ENCODE measurements around the gene KLHL20. TPM values are rescaled to one million over a fixed set of nuclear protein-coding genes. Genes with fewer than 3 reads are reported as not detected.
"Not testable (repeated sequence)": the region's sequence is repeated elsewhere in the genome, so short reads cannot be mapped to it uniquely, and the experiment has no call there.

KLHL20 gene
- polyA plus RNA-seq, 1 donor from 2014 or later = 33.2 TPM

GRCh38 chr1:173733912-173734311 lies 19.1 kb downstream of the KLHL20 start:
- H3K9me2 ChIP-seq (ENCODE audit: insufficient read depth, low read length) = no peaks in the 10 kb centered on the region
- TF ChIP-seq SMC3 (conservative IDR thresholded peaks at IDR 0.05; ENCODE audit: poor library complexity) (no peak), CTCF (IDR thresholded peaks at IDR 0.05; ENCODE audit: poor library complexity, severe bottlenecking) (no peak), EP300 (conservative IDR thresholded peaks at IDR 0.05; ENCODE audit: poor library complexity, severe bottlenecking) (no peak), REST (IDR thresholded peaks at IDR 0.05; ENCODE audit: borderline replicate concordance) (no peak), RAD21 (conservative IDR thresholded peaks at IDR 0.05) (no peak), MXI1 (conservative IDR thresholded peaks at IDR 0.05; ENCODE audit: poor library complexity, severe bottlenecking) (no peak), POLR2AphosphoS5 (IDR thresholded peaks at IDR 0.05) (no peak), EZH2 (IDR thresholded peaks at IDR 0.05; ENCODE audit: borderline replicate concordance, insufficient read depth, low read length, poor library complexity, severe bottlenecking) (no peak), TAF1 (IDR thresholded peaks at IDR 0.05; ENCODE audit: low read depth) (no peak)
- H3K27me3 ChIP-seq (ENCODE audit: insufficient read depth, low read depth, low read length) = no peaks in the 10 kb centered on the region
- H3F3A ChIP-seq (ENCODE audit: insufficient read depth, low read length, poor library complexity, severe bottlenecking) = no peaks in the 10 kb centered on the region
- H3K9me3 ChIP-seq (ENCODE audit: low read length) = no peaks in the 10 kb centered on the region
- no peak overlapping the region for H3K4me3 ChIP-seq (ENCODE audit: low read length)
- H3K36me3 ChIP-seq (ENCODE audit: insufficient read depth, low read length) = peaks cover 7% of the 10 kb centered on the region
- no peaks in the 10 kb centered on the region for H4K20me1 ChIP-seq (ENCODE audit: insufficient read depth)
- no peak overlapping the region for H2AFZ ChIP-seq (ENCODE audit: low read depth, low read length)
- H3K27ac ChIP-seq (ENCODE audit: low read length) = no peak overlapping the region
- H3K9ac ChIP-seq (ENCODE audit: low read length) = no peak overlapping the region
- H3K4me2 ChIP-seq (ENCODE audit: low read length) = no peak overlapping the region
- H3K79me2 ChIP-seq (replicated peaks; ENCODE audit: insufficient read depth, low read length) = peaks cover 12% of the 10 kb centered on the region

GRCh38 chr1:173736104-173736503 lies 21.3 kb downstream of the KLHL20 start:
- H3K4me2 ChIP-seq (ENCODE audit: low read length); H3F3A ChIP-seq (ENCODE audit: insufficient read depth, low read length, poor library complexity, severe bottlenecking); H3K27ac ChIP-seq (ENCODE audit: low read length); H3K4me3 ChIP-seq (ENCODE audit: low read length); H3K9me3 ChIP-seq (ENCODE audit: low read length); H2AFZ ChIP-seq (ENCODE audit: low read depth, low read length); H3K9me2 ChIP-seq (ENCODE audit: insufficient read depth, low read length); H3K27me3 ChIP-seq (ENCODE audit: insufficient read depth, low read depth, low read length); H4K20me1 ChIP-seq (ENCODE audit: insufficient read depth); H3K36me3 ChIP-seq (ENCODE audit: insufficient read depth, low read length); H3K9ac ChIP-seq (ENCODE audit: low read length): not testable (repeated sequence)
- peaks cover 16% of the 10 kb centered on the region for H3K79me2 ChIP-seq (replicated peaks; ENCODE audit: insufficient read depth, low read length)

Measured in neural cell (in vitro differentiated cells).